Pancreas (tissue), 10 donors: ENCODE measurements around the gene SCD5. TPM values are rescaled to one million over a fixed set of nuclear protein-coding genes. Genes with fewer than 3 reads are reported as not detected.

Experiments
- ATAC-seq, 4 donors: fragments of 200-7000 bp; cut with Tn5 transposase; one replicate each; pipeline versions ENCODE4 v1.8.0 to v1.9.1; 2020; ENCODE audit warnings: mild to moderate bottlenecking in 4 of 4, moderate library complexity in 4 of 4
- DNase-seq, 6 donors: peaks; one replicate each; pipeline ENCODE4 v3.0.0-alpha.2; 2020
- FAIRE-seq: peaks from 2 replicates; lab custom pipeline; 2012; peaks lifted over from hg19 to GRCh38; lab: Jason Lieb, UNC
- H3K27ac ChIP-seq, 4 donors: fragments of 200-600 bp; sonication (generic); 1 replicate in 3 of 4; 2 replicates in 1 of 4; pipeline versions ENCODE4 v1.5.0 to v1.8.0; 2020
- H3K27me3 ChIP-seq, 4 donors: fragments of 200-600 bp; one replicate each; pipeline ENCODE4 v1.8.0; 2021
- H3K36me3 ChIP-seq, 3 donors: fragments of 200-600 bp; sonication (generic) in 1 of 3; one replicate each; pipeline versions ENCODE4 v1.5.0 to v1.8.0; 2020 to 2021
- H3K4me1 ChIP-seq, 3 donors: fragments of 200-600 bp; one replicate each; pipeline ENCODE4 v1.8.0; 2021
- H3K4me3 ChIP-seq, 4 donors: fragments of 200-600 bp; sonication (generic) in 2 of 4; one replicate each; pipeline versions ENCODE4 v1.5.0 to v1.8.0; 2020 to 2021
- H3K9me3 ChIP-seq, 4 donors: fragments of 200-600 bp; one replicate each; pipeline ENCODE4 v1.8.0; 2021
- CTCF ChIP-seq, 4 donors: fragments of 200-600 bp; sonication (generic) in 3 of 4; IDR thresholded peaks; one replicate each; pipeline versions ENCODE4 v1.5.0 to v1.8.0; 2021; ENCODE audit warnings: antibody characterized with exemption in 4 of 4
- WGBS, 2 donors: extraction: QIAGEN DNeasy Blood & Tissue Kit; methylation state at CpG; one replicate each; pipeline ENCODE4 v1.1.7; 2013; 5-methylcytosine and 5-hydroxymethylcytosine counted together
- intact Hi-C, 3 donors: fragments of 100-400 bp; cut with DNase I; formaldehyde crosslinking; loops; one replicate each; pipeline versions ENCODE4 v1.11.1 to v1.14.2; 2022
- polyA plus RNA-seq, 2 donors: library from polyadenylated mRNA; stranded (reverse); fragments of 200-250 nt; gene quantifications; one replicate each; pipeline ENCODE4 v1.2.3, GENCODE V29; 2013
- total RNA-seq, 6 donors: library from RNA; stranded (reverse); fragmentation: NEBNext Ultra II Directional in 4 of 6; extraction: Animal tissue kit (Norgen Biotek cat#: 25700) in 4 of 6; gene quantifications; one replicate each; pipeline versions ENCODE4 v1.2.1 to v1.2.4, GENCODE V29; 2021 to 2023
- donor health status: healthy with polysubstance abuse.
- donor health status: DM: no; HTN: no; CAD: no; lungs with moderate emphysema.
- donor health status: DM: no; HTN: no; CAD: no.
- donor health status: control.
- donor health status: control.
- donor health status: Bipolar disorder and iron deficiency.
- donor health status: DM: yes; HTN: yes; CAD: no.
- donor health status: DM: no; HTN: no; CAD: no.
- donor health status: DM: no; HTN: no; CAD: no.
- donor health status: DM: yes; HTN: yes; CAD: no.

Gene SCD5
- total and polyA plus RNA-seq, 8 donors, result 19.1 to 58.3 (median 31.3) TPM

DNA sequence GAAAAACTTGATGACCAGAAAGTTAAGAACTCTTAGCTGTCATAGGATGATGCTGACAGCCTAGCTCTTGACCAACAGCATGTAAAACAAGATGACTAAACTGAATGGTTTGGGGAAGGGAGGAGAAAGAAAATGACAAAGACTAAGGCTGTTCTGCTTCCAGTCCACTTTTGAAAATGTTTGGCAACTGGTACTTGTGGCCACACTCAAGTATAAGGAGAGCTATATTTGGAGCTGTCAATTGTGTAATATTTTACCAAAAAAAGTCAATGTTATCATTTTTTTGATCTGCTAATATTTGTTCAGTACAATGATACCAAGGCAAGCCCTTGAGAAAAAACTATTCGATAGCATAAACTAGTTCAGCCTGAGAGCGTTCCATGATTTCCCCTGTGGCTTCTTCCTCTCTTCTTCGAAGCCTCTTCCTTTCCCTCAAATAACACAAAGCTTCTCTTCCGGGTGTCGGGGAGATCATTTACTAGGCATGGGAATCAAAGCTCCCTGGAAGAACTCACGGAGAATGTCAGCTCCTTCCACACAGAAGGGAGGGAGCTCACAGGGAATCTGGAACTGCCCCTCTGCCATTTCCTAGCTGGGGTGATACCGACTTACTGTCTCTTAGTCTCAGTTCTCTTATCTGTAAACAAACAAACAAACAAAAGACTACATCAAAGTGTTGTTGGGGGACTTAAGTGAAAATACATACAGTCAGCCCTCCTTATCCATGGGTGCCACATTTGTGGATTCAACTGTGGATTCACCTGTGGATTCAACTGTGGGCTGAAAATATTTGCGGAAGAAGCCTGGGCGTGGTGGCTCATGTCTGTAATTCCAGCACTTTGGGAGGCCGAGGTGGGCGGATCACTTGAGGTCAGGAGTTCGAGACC, 82.6 kb downstream of the SCD5 start:
- TF ChIP-seq CTCF (IDR thresholded peaks at IDR 0.05), result no peak
- WGBS, 2 donors, result 41 to 48% methylated on average over 12 of the region's 12 CpGs
- Histone ChIP-seq H3K36me3 (no peaks in the 10 kb centered on the region), H3K4me3 (no peak overlapping the region), H3K27ac (peak overlapping the region in 2 of 4 donors; percentile 39 to 48), H3K9me3 (no peaks in the 10 kb centered on the region), H3K4me1 (peaks cover 0 to 20% (median 11%) of the 10 kb centered on the region in 3 donors), H3K27me3 (no peaks in the 10 kb centered on the region)
- FAIRE-seq, result no peak
- intact Hi-C loops, result no loop called here
- no peak for DNase-seq
- ATAC-seq, result peak; percentile 33 to 68 (median 54)

GRCh38 chr4:82713856-82714255, 84.7 kb downstream of the SCD5 start:
- no peak for TF ChIP-seq CTCF (IDR thresholded peaks at IDR 0.05)
- intact Hi-C loops, result no loop called here

DNA sequence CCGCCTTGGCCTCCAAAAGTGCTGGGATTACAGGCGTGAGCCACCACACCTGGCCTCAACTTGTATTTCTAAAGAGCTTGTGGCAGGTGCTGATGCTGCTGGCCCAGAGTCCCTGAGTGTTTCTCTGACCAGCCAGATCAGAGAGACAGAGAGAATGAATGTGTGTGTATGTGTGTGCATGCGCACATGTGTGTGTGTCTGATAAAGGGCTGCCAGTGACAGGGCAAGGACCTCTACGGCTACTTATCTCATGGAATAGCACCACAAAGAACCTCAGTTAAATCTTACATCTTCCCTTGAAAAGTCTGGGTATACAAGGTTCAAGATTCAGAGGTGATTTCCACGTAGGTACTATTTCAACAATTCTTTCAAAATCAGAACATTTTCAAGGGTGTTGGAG, 86.0 kb downstream of the SCD5 start:
- H3K4me3 ChIP-seq, result no peak overlapping the region
- H3K4me1 ChIP-seq, result peaks cover 0 to 12% (median 11%) of the 10 kb centered on the region in 3 donors
- no peak for TF ChIP-seq CTCF (IDR thresholded peaks at IDR 0.05)
- no peaks in the 10 kb centered on the region for H3K9me3 ChIP-seq
- H3K27ac ChIP-seq, result no peak overlapping the region
- FAIRE-seq, result no peak
- no peak for ATAC-seq
- intact Hi-C loops, result no loop called here
- H3K36me3 ChIP-seq, result no peaks in the 10 kb centered on the region
- no peaks in the 10 kb centered on the region for H3K27me3 ChIP-seq
- no peak for DNase-seq
- 80 to 89% methylated on average over 5 of the region's 5 CpGs for WGBS, 2 donors

More at GRCh38 chr4:82713856-82714255, 84.7 kb downstream of the SCD5 start:
- DNase-seq (no peak), FAIRE-seq (no peak), ATAC-seq (no peak)
- H3K9me3 ChIP-seq, result no peaks in the 10 kb centered on the region
- H3K27ac ChIP-seq, result no peak overlapping the region
- H3K27me3 ChIP-seq, result no peaks in the 10 kb centered on the region
- no peak overlapping the region for H3K4me3 ChIP-seq
- no peaks in the 10 kb centered on the region for H3K36me3 ChIP-seq
- peaks cover 0 to 20% (median 11%) of the 10 kb centered on the region in 3 donors for H3K4me1 ChIP-seq
- WGBS, 2 donors, result 97% methylated on average over 3 of the region's 3 CpGs

- DNase-seq (no peak), FAIRE-seq (no peak), ATAC-seq (no peak)
- H3K36me3 ChIP-seq, result no peaks in the 10 kb centered on the region
- no peak overlapping the region for H3K4me3 ChIP-seq
- no peak overlapping the region for H3K27ac ChIP-seq
- peaks cover under 1 to 21% (median 16%) of the 10 kb centered on the region in 3 donors for H3K4me1 ChIP-seq
- 81 to 96% methylated on average over 7 of the region's 7 CpGs for WGBS, 2 donors
- intact Hi-C loops, result no loop called here
- H3K9me3 ChIP-seq, result no peaks in the 10 kb centered on the region
- no peaks in the 10 kb centered on the region for H3K27me3 ChIP-seq
- no peak for TF ChIP-seq CTCF (IDR thresholded peaks at IDR 0.05)
Measured at GRCh38 chr4:82711158-82711785, 87.3 kb downstream of the SCD5 start.
